GM10847 (cell line): ENCODE data around the gene PPARG.

Experiments used
- POLR2A ChIP-seq: IDR thresholded peaks from 2 replicates; pipeline ENCODE4 v1.6.1; 2011; ENCODE audit not compliant: insufficient read length; ENCODE audit errors: extremely low read depth

PPARG gene

GRCh38 chr3:12458901-12459300 is 170.0 kb downstream of the PPARG start:
- TF ChIP-seq POLR2A = no peak

- TF ChIP-seq POLR2A = no peak
Measured at GRCh38 chr3:12460127-12460526, 171.3 kb downstream of the PPARG start.

DNA sequence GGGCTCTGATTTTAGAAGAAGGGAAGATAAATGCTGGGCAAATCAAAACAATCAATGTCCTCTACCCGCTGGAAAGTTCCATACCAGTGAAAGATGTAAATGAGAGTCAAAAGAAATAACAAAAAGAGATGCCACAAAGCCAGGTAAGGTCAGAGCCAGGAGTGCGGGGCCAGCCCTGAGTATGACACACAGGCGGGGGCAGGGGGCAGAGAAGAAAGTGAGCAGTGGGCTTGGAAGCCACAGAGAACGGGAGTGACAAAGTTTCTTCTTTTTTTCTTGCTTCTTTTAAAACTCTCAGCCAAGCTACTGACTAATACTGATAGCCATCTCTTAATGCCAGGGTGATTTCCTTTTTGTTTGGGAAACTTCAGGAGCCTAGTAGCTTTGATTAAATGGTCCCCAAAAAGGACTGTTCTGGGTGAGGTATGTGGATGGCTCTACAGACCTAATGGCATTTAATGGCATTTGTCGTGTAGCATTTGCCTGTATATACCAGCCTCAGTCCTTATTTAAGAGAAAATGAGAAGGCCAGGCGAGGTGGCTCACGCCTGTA is 172.3 kb downstream of the PPARG start:
- TF ChIP-seq POLR2A = no peak

GRCh38 chr3:12462159-12462947 is 173.5 kb downstream of the PPARG start:
- no peak for TF ChIP-seq POLR2A

GRCh38 chr3:12463686-12464085 is 174.8 kb downstream of the PPARG start:
- no peak for TF ChIP-seq POLR2A

- TF ChIP-seq POLR2A = no peak
Measured at GRCh38 chr3:12464181-12464580, 175.3 kb downstream of the PPARG start.

GRCh38 chr3:12465151-12465835 is 176.4 kb downstream of the PPARG start:
- TF ChIP-seq POLR2A = no peak

GRCh38 chr3:12465836-12466225 is 177.0 kb downstream of the PPARG start:
- TF ChIP-seq POLR2A = no peak

DNA sequence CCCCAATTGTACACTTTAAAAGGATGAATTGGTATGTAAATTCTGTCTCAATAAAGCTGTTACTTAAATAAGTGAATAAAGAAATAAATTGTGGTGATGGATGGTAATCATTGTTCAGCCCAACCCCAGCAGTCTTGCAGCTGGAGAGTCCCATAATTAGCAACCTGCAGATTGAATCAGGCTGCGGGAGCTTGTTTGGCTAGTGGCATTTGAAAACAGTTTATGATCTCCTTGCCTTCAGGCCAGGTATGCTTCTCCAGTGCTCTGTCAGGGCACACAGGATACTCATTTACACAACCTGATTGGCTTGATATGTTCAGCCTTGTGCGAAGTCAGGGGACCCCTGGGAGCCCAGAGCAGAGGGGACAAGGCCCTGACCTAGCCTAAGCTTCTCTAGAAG is 178.9 kb downstream of the PPARG start:
- TF ChIP-seq POLR2A = no peak

- TF ChIP-seq POLR2A = no peak
Measured at GRCh38 chr3:12468276-12468675, 179.4 kb downstream of the PPARG start.

DNA sequence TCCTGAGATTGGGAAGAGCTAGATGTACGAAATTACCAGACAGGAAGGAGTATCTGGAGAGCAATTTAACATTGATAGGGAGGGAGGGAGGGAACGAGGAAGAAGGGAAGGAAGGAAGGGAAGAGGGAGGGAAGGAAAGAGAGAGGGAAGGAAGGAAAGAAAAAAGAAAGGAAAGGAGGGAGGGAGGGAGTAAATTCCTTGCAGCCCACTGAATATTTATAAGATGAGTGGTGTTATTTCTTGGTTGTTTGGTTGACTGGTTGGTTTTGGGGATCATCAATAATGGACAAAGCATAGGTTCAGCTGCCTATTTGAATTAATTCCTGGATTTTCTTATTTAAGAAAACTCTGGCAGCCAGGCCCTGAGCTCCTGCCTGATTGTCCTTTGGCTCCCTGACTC is 179.9 kb downstream of the PPARG start:
- no peak for TF ChIP-seq POLR2A

GRCh38 chr3:12470111-12470510 is 181.2 kb downstream of the PPARG start:
- TF ChIP-seq POLR2A = no peak

DNA sequence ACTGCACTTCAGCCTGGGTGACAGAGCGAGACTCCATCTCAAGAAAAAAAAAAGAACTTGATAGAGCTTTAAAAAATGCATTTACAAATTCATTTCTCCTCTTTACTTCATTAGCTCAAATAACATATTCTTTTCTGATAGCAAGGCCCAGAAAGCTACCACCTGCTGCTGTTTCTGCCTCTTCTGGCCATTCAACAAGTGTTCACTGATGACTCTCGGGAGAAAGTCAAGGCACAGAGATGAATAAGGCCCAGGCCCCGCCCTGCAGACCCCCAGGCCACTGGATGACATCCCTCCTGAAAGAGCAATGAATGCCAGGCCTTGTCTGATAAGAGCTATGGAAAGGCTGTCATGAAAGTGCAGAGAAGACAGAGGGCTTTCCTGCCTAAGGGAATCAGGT is 181.8 kb downstream of the PPARG start:
- TF ChIP-seq POLR2A = no peak

DNA sequence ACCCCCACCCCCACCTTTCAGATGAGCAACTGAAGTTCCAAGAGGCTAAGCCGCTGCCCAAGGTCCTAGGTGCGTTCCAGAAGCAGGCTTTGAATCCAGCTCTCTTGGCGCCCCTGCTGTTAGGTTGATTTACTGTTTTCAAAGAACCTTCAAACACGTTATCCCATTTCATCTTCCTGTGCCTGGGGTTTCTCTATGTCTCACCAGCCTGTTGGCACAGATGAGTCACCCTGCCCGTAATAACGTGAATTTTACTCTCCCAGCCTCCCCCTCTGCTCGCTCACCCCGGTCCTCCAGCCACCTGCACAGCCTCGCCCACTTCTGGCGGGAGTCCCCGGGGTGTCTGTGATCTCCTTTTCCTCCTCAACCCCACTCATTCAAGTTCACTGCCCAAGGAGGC is 182.4 kb downstream of the PPARG start:
- TF ChIP-seq POLR2A = no peak

DNA sequence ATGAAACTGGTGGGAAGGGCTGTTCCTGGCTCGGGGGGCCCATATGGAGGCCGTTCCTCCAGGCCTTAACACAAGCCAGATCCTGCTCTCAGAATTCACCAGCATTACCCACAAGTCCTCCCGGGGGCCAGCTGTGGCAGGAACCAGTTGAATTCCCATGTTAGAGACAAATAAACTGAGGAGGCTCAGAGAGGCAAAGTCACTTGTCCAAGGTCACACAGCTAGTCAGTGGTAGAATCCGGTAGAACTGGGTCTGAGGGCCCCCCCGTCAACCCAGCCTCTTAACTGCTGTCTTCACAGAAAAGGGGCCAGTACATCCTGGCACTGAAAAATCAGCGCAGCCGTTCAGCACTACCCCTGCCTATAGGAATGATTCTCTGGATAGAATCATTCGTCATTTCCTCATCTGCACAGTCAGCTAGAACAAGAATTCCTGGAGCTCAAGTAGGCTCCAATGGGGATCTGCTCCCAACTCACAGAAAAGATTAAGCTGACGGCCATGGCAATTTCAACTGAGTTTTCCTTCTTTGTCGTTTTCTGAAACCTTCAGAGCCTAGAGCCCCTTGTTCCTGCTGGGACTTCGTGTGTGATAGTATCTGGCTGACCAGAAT is 183.2 kb downstream of the PPARG start:
- no peak for TF ChIP-seq POLR2A

DNA sequence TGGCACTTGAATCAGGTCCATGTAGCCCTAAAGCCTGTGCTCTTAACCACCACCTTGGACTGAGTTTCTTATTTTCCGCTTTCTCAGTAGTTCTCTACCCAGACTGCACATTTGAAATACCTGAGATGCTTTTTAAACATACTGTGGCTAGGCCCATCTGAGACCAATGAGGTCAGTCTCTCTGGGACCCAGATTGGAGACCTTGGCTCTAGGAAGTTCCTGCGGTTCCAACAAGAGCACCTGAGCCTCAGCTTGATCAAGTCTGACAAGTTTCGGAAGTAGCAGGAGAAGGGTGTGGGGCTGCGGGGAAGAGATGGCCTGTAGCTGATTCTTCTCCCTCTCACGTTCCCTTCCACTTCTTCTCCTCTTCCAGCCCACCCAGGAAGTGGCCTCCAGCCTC is 183.9 kb downstream of the PPARG start:
- no peak for TF ChIP-seq POLR2A
